ENCODE data around the gene ST8SIA3.

ST8SIA3 gene, protein sequence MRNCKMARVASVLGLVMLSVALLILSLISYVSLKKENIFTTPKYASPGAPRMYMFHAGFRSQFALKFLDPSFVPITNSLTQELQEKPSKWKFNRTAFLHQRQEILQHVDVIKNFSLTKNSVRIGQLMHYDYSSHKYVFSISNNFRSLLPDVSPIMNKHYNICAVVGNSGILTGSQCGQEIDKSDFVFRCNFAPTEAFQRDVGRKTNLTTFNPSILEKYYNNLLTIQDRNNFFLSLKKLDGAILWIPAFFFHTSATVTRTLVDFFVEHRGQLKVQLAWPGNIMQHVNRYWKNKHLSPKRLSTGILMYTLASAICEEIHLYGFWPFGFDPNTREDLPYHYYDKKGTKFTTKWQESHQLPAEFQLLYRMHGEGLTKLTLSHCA

DNA sequence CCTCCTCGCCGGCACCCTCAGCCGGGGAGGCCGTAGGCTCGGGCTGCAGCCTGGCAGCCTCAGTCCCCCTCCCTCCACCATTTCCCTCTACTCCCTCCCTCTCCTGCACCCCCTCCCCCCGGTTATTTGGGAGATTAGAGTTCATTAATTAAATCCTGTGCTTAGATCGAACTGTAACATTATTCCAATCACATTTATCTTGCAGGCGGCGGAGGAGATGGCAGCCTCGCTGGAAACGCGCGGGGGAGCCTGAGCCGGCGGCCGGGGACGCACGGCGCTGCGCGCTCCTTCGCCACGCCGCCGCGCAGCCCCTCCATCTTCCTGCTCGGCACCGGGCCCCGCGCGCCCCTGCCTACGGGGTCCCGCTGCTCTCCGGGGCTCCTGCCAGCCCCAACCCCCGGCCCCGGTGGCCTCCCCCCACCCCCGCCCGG lies at the start of gene ST8SIA3:
ST8SIA3 (plus strand) TSS at position 287 of the 431 bp plus-strand sequence. CDS start 290 bp downstream, outside the sequence.
- no peak for DNase-seq (ENCODE audit: low read depth)

DNA sequence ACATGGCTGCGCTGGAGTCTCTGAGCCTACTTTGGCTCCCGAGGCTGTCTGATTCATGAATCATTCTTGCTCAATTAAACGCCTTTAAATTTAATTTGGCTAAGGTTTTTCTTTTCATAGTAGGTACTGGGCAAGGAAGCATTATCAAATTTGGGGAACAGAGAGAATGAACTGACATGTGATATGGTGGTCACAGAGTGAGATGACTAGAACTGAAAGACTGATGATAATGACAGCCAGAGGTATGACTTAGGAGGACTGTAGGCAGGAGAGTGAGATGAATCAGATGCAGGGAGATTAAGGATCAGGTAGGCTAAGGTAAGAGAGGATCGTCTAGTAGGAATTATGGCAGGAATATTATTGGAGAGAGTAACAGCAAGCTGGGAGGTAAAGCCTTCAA lies 40.9 kb upstream of the ST8SIA3 start:
- no peak for DNase-seq (ENCODE audit: low read depth)

DNA sequence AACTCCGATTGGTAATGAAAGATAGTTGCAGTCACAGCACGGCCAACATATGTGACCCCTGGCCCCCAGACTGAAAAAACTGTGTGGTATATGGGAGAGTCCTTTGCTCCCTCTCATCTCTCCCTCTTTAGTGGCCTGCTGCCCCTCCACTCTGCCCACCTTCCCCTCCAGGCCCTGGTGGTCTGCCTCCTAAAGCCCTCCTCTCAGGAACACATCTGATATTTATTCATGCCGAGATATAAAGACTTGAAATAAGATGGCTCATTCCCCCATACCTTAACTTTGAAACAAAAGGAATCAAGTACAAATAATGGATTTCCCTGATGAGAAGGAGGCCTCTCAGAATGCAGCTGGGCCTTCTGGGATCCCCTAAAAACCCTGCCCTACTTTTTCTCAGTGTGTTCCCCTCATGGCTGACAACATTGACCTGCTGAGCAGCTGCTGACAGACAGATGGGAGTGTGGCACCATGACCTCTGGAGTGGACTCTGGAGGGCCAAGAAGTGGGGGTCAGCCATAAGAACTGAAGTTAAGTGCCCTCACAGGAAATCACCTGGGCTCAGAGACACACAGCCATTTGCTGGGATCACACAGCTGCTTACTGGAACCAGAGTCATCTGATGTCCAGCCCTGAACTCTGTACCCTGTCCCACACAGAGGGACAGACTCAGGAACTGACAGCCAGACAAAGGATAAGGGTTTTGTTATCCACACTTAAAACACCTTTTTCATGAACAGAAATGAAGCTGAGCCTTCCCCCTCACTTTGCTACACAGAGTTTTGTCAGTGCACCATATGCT lies 39.8 kb upstream of the ST8SIA3 start:
- DNase-seq (ENCODE audit: low read depth): no peak

DNA sequence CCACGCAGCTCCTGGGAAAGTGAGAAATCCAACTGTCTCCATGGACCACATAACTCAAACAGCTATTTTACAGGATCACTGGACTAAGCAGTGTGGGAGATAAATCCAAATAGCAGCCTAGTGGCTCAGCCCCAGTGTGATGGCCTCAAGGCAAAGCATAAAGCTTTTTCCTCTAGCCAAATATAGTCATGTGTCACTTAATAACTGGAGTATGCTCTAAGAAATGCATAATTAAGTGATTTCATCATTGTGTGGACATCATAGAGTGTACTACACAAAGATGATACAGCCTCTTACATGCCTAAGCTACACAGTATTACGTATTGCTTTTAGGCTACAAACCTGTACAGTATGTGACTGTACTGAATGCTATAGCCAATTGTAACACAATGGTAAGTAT lies 31.8 kb upstream of the ST8SIA3 start:
- no peak for DNase-seq (ENCODE audit: low read depth)

DNA sequence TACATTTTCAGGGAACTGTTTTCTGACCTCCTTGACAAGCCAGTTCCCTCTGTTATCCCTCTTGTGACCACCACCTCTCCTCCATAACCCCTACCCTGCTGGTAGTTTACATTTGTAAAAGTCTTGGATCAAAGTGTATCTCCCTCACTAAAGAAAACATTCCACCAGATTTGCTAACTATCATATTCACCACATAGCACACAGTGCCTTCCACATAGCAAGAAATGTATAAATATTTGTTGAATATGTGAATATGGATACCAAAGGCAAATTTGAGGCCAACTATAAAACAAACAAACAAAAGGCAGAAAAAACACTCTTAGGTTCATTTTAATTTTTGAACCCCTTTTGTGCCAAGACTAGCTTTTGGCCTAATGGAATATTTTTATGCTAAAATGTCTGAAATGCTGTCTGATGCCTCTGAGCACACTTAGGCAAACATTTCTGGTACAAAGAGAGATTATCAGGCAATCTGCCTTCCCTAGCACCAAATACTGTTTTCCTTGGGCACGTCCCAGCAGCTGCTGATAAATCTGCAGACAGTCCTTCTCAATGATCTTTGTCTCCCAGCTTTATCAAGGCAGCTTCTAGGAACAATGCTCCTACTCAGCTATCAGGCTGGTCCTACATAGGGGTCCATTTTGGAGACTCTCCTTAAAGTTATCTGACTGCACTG lies 26.7 kb upstream of the ST8SIA3 start:
- DNase-seq (ENCODE audit: low read depth): no peak

DNA sequence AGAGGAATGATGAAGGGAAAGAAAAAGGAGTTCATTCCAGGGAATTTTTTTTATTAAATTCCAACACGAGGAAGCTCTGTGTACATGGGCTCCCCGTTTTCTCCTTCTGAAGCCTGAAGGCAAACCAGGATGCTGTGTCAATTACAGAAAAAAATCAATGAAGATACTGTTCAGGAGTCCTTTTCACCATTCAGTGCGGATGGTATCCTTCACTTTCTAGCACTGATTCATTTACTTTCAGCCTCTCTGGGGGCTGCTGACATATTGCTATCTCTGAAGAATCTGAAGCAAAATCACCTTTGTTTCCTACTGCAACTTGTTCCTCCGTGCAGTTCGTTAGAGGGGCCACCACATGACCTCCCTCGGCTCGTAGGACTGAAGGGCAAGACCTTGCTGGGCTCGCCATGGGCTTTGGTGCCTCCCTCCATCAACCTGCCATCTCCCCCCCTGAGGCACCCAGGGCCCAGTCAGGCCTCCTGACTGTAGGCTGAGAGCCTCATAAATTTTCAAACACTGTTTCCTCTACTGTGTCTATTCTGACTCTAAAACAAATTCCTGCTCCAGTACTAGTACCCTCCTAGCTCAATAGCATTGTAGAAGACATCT lies 25.5 kb upstream of the ST8SIA3 start:
- no peak for DNase-seq (ENCODE audit: low read depth)

DNA sequence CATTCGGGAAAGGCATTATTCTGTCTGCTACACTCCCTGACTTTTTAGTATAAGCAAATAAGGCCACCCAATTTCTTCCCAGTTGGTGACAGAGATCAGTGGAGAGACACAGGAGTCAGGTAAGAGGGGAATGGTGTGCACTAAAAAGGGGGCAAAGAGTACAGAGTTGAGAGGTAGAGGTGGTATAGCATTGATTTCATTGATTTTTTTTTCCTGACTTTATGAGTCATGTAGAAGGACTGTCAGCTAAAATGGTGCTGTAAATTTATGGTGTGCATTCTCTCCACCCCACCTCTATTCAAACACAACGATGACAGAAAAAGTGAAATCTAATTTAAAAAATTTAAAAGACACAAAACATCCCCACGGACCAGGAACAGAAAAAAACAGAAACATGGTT lies 23.7 kb upstream of the ST8SIA3 start:
- DNase-seq (ENCODE audit: low read depth): no peak

DNA sequence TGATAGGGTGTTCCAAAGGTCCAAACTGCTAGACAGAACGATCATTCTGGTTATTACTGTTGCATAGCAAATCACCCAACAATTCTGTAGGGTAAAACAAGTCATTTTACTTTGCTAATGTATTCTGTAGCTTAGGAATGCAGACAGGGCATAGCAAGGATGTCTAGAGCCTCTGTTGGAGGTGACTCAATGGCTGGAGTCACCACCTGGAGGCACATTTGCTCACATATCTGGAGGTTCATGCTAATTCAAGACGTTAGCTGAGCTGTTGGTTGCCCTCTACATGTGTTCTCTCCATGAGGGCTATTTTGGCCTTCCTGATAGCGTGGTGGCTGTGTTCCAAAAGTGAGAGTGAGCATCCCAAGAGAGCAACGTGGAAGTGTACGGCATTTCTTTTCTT lies 22.5 kb upstream of the ST8SIA3 start:
- no peak for DNase-seq (ENCODE audit: low read depth)

DNA sequence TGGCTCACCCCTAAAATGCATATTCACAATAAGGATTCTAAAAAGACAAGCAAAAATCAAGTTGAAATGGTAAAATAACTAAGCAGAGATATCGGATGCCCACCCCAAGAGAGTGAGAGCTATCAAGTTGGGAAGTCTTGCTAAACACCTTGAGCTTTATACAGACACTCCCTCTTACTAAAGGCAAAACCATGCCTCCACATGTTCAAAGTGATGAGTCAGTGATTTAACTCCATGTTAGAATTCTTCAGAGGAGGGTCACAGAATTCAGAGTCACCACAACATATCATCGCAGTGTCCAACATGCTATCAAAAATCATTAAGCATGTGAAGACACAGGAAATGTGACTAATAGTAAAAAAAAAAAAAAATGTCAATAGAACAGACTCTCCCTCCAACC lies 20.6 kb upstream of the ST8SIA3 start:
- DNase-seq (ENCODE audit: low read depth): no peak

DNA sequence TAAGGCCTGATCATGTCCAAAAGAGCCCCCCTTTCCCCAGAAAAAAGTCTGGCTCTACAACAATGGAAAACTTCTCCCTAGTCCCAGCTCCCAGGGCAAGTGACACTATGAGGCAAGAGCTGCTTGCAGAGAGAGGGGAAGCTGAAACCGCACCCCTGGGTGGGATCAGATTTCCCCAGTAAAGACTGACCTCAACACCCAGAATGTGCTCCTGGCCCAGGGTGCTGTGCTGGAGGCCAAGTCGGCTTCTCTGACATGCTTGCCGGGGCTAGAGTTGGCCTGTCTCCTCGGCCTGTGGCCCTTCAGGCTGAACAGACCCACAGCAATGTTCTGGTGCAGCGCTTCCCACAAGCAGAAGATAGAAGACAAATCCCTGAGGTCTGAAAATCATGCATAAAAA lies 18.4 kb upstream of the ST8SIA3 start:
- DNase-seq (ENCODE audit: low read depth): no peak

DNA sequence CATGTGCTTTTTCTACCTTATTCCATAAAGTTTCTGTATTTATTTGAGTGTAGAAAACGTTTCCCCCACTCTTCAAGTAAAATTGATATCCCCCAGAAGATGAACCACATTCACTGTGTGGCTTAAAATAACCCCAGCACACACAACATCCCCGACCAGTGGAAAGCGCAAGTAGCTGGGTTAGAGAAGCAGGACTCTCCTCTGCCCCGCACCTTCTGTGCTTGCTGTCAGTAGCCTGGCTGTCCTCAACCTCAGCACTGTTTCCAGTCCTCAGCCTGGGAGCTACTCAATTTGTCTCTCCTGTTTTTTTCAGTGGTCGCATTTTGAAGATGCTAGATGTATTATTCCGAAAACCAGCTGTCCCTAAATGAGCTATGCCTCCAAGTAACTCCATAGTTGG lies 18.0 kb upstream of the ST8SIA3 start:
- DNase-seq (ENCODE audit: low read depth): no peak

DNA sequence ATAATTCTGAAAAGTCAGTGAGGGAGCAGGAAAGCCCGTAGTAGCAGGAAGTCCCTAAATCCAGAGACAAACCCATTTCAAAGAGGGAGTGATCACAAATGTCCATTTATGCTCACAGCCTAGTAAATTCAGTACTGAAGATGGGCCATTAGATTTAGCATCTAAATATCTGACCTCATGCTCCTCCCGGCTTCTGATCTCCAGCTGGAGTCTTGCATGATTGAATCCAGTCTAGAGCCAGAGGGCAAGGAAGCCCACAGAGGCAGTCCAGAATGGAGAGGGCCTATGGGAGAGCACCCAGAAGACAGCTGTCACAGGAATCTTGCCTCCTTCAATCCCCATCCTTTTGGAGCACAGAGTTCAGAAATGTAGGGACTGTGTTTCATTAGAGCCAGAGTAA lies 16.0 kb upstream of the ST8SIA3 start:
- DNase-seq (ENCODE audit: low read depth): no peak

DNA sequence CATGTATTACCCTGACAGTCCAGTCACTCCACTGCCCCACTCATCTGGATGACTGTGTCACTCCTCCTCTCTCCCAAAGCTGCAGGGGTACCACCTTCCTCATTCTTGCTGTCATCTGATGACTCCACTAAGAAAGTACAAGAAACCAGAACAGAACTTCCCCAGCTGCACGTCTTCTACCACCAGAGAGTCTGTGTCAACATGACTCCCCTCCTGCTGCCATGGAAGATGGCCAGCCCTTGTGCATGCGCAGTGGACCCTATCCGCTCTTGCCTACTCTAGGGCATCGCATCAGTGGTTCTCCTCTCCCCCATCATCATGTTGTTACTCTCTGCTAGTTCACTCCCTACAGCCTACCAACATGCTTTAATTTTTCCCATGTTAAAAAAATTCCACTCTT lies 14.5 kb upstream of the ST8SIA3 start:
- no peak for DNase-seq (ENCODE audit: low read depth)

DNA sequence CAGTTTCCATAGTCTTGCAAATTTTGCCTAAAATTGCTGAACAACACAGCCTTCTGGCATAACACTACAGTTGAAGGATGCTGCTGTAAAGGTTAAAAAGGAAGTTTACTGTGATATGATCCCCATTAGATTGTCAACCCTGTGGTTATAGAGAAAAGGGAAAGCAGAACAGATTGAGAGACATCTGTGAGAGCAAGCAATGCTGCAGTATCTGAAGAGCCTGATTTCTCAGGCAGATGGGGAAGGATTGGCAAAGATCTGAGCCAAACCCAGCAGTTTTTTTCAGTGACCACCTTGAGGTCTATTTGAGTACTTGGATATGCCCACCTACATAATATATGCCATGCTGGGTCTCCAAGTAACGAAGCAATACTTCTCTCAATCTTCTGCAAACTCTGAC lies 8.5 kb upstream of the ST8SIA3 start:
- no peak for DNase-seq (ENCODE audit: low read depth)

DNA sequence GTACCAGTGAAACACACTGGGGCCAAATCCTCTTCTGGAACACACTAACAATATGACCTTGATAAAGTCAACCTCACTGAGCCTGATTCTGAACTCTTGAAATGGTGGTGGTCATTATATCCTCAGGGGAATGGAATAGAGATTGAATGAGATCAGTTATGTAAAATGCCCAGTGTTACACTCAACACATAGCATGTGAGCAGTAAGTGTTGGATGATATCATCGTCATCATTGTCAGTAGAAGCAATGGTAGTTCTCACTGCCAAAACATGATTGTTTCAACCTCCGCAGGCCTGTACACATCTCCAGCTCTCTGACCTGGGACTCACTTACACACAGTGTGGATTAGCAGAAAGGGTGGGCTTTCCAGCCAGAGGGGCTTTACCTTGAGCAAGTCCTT lies 5.5 kb upstream of the ST8SIA3 start:
- DNase-seq (ENCODE audit: low read depth): no peak

DNA sequence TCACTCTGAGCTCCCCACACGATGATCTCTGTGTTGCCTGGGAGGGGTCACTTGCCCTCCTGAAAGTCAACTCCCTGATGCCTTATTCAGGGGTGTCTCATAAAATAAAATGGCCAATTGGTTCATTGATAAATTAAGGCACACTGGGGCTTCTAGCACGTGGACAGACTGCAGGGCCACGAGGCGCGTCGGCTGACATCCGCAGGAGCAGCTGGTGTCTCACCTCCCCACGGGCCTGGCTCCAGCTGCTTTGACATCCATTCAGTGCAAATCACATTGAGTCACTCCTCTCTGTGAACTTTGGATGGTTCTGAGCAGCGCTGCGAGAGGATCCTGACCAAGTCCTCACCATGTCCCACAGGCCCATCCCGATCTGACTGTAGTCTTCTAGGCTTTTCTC lies 4.6 kb upstream of the ST8SIA3 start:
- no peak for DNase-seq (ENCODE audit: low read depth)

DNA sequence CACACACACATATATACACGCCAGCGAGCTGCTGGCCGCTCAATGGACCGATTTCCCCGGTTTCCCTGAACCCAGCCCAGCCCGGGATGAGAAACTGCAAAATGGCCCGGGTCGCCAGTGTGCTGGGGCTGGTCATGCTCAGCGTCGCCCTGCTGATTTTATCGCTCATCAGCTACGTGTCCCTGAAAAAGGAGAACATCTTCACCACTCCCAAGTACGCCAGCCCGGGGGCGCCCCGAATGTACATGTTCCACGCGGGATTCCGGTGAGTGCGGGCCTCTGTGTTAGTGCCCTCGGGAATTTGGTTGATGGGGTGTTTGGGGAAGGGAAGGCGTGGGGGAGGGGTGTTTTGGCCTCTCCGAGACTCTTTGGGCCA lies 392 bp downstream of the ST8SIA3 start:
- no peak for DNase-seq (ENCODE audit: low read depth)

DNA sequence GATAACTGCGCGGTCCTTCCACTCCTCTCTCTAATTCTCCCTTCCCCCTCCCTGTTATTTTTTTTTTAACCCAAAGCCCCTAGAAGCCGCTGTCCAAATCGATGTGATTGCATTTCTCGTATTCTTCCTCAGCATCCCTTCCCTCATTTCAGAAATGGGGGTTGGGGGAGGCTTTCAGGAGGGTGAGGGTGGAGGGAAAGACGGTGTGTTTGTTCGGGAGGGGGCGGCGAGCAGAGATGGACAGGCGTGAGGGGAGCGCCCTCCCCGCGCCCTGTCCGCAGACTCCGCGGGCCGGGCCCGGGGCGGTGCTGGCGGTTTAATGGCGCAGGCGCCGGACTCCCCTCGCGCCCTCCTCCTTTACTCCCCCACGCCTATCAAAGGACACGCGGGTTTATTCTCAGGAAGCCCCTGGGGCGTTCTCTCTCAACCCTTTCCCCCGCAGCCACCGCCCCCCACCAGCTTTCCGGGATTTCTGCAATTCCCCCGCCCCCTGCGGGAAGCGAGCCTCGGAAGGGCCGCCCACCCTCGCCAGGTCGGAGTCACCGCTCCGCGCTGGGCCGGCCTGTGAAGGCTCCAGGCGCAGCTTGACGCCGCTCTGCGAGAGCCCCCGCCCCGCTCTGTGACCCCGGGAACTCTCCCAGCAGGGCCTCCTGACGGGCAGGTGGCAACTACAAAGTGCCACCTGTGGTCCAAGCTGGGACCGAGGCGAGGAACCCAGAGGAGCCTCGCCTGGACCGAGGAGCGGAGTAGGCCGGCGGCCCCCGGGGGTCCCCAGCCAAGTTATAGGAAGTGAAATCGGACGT lies 981 bp downstream of the ST8SIA3 start:
- no peak for DNase-seq (ENCODE audit: low read depth)

DNA sequence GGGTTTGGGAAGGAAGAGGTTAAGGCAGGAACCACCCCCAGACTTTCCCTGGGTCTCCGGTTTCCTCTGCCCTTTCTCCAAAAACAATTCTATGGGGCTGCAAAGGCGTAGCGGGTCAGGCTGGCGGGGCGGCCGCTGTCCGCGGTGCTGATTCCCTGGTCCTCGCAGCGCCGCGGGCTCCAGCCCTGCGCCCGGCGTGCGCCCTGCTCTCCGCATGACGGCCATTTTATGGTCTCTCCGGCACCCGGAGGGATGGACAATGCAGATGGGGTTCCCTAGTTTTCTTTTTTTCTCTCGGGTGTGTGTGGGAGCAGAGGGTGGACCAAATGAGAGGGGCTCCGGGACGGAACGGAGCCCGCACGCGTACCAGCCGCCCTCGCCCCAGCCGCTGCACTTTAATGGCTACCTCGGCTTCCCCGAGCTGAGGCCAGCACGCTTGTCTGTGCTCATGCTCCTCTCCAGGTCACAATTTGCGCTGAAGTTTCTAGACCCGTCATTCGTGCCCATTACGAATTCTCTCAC lies 1.6 kb downstream of the ST8SIA3 start:
- DNase-seq (ENCODE audit: low read depth): no peak

DNA sequence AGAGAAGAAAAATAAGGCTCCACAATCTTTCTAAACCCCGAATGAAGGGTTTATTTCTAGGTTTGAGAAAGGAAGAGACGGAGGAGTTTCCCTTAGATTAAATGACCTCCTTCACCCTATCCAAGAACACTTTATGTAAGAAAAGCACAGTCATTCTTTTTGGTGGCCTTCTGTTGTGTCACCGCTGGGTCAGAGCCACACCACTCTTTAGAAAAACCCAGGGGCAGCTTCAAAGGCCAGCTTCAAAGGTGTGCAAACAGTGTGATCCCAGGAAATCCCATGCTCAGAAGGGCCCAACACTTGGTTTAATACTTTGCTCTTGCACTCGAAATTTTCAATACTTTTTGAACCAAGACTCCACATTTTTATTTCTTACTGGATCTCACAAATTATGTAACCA lies 7.1 kb downstream of the ST8SIA3 start:
- DNase-seq (ENCODE audit: low read depth): no peak

DNA sequence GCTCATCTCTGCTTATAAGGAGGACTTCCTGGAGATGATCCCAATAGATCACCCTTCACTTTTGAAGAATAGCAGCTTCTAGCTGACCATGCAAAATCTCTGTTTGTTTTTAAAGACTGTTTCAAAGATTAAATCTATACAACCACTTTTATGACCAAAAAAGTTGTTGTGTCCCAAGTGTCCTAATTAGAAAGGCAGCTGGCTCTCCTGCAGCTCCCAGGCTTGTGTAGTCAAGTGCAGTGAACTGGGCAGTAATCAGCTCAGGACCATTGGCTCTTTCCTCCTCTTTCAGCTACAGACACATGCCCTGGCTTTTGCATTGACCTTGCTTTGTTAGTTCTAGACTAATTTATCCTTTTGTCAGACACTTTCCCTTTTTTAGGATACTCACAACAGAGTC lies 10.4 kb downstream of the ST8SIA3 start:
- DNase-seq (ENCODE audit: low read depth): no peak

DNA sequence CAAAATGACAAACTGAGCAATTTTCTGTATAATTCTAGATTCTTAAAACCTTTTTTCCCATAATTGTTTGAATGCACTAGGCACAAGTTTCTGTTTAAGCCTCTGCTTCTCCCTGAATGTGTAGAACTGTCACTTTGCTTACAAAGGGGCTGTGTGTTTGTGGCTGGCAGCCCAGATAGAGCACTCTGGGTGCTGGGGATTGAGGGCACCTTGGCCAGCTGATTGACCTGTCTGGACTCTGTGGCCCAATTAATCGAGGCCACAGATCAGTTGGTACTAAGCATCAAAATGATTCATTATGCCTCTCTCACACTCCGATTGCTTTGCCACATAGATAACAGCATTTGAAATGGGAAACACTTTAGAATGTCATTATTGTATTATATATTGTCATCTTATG lies 12.1 kb downstream of the ST8SIA3 start:
- DNase-seq (ENCODE audit: low read depth): no peak

Measured in stimulated activated CD8-positive, alpha-beta memory T cell treated with anti-CD3 and anti-CD28 coated beads, Interleukin-12 subunit alpha, Interleukin-12 subunit beta, amount 100 ng/mL, for 4 hours (primary cell).